Smooth muscle cell (in vitro differentiated cells): ENCODE results near the gene MYH7B. TPM values are rescaled to one million over a fixed set of nuclear protein-coding genes. Genes with fewer than 3 reads are reported as not detected.

ENCODE experiments used
- DNase-seq: peaks from one replicate; lab custom pipeline; 2025; ENCODE audit not compliant: unreplicated experiment; lab: John Stamatoyannopoulos, UW
- H2AFZ ChIP-seq: fragments of 200-600 bp; sonication (generic); 2 replicates; pipeline ENCODE4 v1.6.0; 2016; ENCODE audit warnings: antibody characterized with exemption, low read depth, mild to moderate bottlenecking
- H3F3A ChIP-seq: fragments of 200-600 bp; sonication (generic); 2 replicates; pipeline ENCODE4 v1.6.0; 2017; ENCODE audit warnings: antibody characterized with exemption, low read depth
- H3K27ac ChIP-seq: fragments of 200-600 bp; sonication (generic); 2 replicates; pipeline ENCODE4 v1.5.1; 2016; ENCODE audit warnings: low read depth, mild to moderate bottlenecking
- H3K27me3 ChIP-seq: fragments of 200-600 bp; sonication (generic); 2 replicates; pipeline ENCODE4 v1.6.1; 2016; ENCODE audit warnings: low read depth, mild to moderate bottlenecking
- H3K36me3 ChIP-seq: fragments of 200-600 bp; sonication (generic); 2 replicates; pipeline ENCODE4 v1.5.1; 2016; ENCODE audit warnings: low read depth
- H3K4me1 ChIP-seq: fragments of 200-600 bp; sonication (generic); 2 replicates; pipeline ENCODE4 v1.5.1; 2016; ENCODE audit warnings: low read depth
- H3K4me2 ChIP-seq: fragments of 200-600 bp; sonication (generic); 2 replicates; pipeline ENCODE4 v1.6.0; 2016; ENCODE audit warnings: mild to moderate bottlenecking
- H3K4me3 ChIP-seq: fragments of 200-600 bp; sonication (generic); 2 replicates; pipeline ENCODE4 v1.5.1; 2016; ENCODE audit warnings: mild to moderate bottlenecking
- H3K79me2 ChIP-seq: fragments of 200-600 bp; sonication (generic); 2 replicates; pipeline ENCODE4 v1.6.0; 2016; ENCODE audit warnings: low read depth, mild to moderate bottlenecking
- H3K9ac ChIP-seq: fragments of 200-600 bp; sonication (generic); 2 replicates; pipeline ENCODE4 v1.6.0; 2016; ENCODE audit warnings: low read depth
- H3K9me3 ChIP-seq: fragments of 200-600 bp; sonication (generic); replicated peaks from 2 replicates; pipeline ENCODE4 v1.5.1; 2016; ENCODE audit warnings: low read depth
- H4K20me1 ChIP-seq: fragments of 200-600 bp; sonication (generic); 2 replicates; pipeline ENCODE4 v1.6.0; 2016; ENCODE audit warnings: low read depth
- WGBS: methylation state at CpG from one replicate; pipeline ENCODE4 v1.1.7; 2016; ENCODE audit warnings: low lambda C conversion rate; 5-methylcytosine and 5-hydroxymethylcytosine counted together
- polyA plus RNA-seq: library from polyadenylated mRNA; unstranded; fragments of >200 nt; fragmentation: Nextera tagmentation; extraction: Ambion mirVana; gene quantifications from 2 replicates; pipeline ENCODE4 v1.2.1, GENCODE V29; 2016
- total RNA-seq: library from RNA; depleted of rRNA; stranded (reverse); fragments of >200 nt; gene quantifications from 2 replicates; pipeline ENCODE4 v1.2.3, GENCODE V29; 2014
- TF ChIP-seq, protein P1 (sequence below): fragments of 200-600 bp; sonication (generic); IDR thresholded peaks from 2 replicates; pipeline ENCODE4 v1.5.1; 2017; ENCODE audit warnings: borderline replicate concordance, mild to moderate bottlenecking, antibody characterized with exemption; ENCODE audit not compliant: insufficient read depth, poor library complexity, severe bottlenecking

MYH7B gene
- total and polyA plus RNA-seq, 2 experiments from 2014 or later = 0.67 TPM; not detected in 1

- Histone ChIP-seq H3K4me1 (no peaks in the 10 kb centered on the region), H3K4me3 (no peak overlapping the region), H4K20me1 (no peaks in the 10 kb centered on the region), H3K27ac (no peak overlapping the region), H3K4me2 (no peak overlapping the region), H3K9me3 (no peaks in the 10 kb centered on the region), H3K36me3 (no peaks in the 10 kb centered on the region), H3K9ac (no peak overlapping the region), H3F3A (no peaks in the 10 kb centered on the region), H3K27me3 (no peaks in the 10 kb centered on the region), H3K79me2 (no peaks in the 10 kb centered on the region), H2AFZ (no peak overlapping the region)
- WGBS = 76% methylated on average over 5 of the region's 5 CpGs
- TF ChIP-seq, protein P1, sequence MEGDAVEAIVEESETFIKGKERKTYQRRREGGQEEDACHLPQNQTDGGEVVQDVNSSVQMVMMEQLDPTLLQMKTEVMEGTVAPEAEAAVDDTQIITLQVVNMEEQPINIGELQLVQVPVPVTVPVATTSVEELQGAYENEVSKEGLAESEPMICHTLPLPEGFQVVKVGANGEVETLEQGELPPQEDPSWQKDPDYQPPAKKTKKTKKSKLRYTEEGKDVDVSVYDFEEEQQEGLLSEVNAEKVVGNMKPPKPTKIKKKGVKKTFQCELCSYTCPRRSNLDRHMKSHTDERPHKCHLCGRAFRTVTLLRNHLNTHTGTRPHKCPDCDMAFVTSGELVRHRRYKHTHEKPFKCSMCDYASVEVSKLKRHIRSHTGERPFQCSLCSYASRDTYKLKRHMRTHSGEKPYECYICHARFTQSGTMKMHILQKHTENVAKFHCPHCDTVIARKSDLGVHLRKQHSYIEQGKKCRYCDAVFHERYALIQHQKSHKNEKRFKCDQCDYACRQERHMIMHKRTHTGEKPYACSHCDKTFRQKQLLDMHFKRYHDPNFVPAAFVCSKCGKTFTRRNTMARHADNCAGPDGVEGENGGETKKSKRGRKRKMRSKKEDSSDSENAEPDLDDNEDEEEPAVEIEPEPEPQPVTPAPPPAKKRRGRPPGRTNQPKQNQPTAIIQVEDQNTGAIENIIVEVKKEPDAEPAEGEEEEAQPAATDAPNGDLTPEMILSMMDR = no peak
- no peak for DNase-seq
Observed at GRCh38 chr20:34965051-34965450, 9.4 kb downstream of the MYH7B start.

DNA sequence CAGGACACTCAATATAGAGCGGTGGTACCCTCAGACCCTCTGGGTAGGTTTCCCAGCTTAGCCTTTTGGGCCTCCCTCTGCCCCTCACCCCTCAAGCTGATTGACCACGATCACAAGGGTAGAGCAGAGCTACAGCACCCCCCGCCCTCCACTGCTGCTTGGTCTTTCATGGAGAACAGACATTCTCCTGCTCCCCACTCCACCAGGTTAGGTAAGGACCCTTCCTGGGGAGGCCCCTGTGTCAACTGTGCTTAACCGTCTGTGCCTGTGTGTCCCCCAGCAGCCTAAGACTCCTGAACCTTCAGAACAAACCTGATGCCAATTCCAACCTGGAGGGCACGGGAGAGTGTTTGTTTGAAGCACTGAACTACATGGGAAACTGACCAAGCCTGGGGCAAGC, 11.8 kb downstream of the MYH7B start:
- no peaks in the 10 kb centered on the region for H3F3A ChIP-seq
- H3K79me2 ChIP-seq = no peaks in the 10 kb centered on the region
- H3K36me3 ChIP-seq = no peaks in the 10 kb centered on the region
- H3K4me1 ChIP-seq = no peaks in the 10 kb centered on the region
- DNase-seq = no peak
- no peak overlapping the region for H3K27ac ChIP-seq
- no peaks in the 10 kb centered on the region for H3K27me3 ChIP-seq
- H3K9me3 ChIP-seq = no peaks in the 10 kb centered on the region
- H2AFZ ChIP-seq = no peak overlapping the region
- no peak overlapping the region for H3K9ac ChIP-seq
- no peak overlapping the region for H3K4me3 ChIP-seq
- no peaks in the 10 kb centered on the region for H4K20me1 ChIP-seq
- no peak overlapping the region for H3K4me2 ChIP-seq
- TF ChIP-seq, protein P1 = no peak
- 92% methylated on average over 5 of the region's 5 CpGs for WGBS

- H3K27me3 ChIP-seq = no peaks in the 10 kb centered on the region
- no peaks in the 10 kb centered on the region for H3K4me1 ChIP-seq
- no peak overlapping the region for H2AFZ ChIP-seq
- no peak for DNase-seq
- no peak overlapping the region for H3K9ac ChIP-seq
- H3K36me3 ChIP-seq = no peaks in the 10 kb centered on the region
- H3K4me3 ChIP-seq = no peak overlapping the region
- no peak overlapping the region for H3K27ac ChIP-seq
- H3K4me2 ChIP-seq = no peak overlapping the region
- no peaks in the 10 kb centered on the region for H3K79me2 ChIP-seq
- TF ChIP-seq, protein P1 = no peak
- no peaks in the 10 kb centered on the region for H4K20me1 ChIP-seq
- H3K9me3 ChIP-seq = no peaks in the 10 kb centered on the region
- 84% methylated on average over 7 of the region's 7 CpGs for WGBS
- no peaks in the 10 kb centered on the region for H3F3A ChIP-seq
Observed at GRCh38 chr20:34968042-34968775, 12.5 kb downstream of the MYH7B start.

DNA sequence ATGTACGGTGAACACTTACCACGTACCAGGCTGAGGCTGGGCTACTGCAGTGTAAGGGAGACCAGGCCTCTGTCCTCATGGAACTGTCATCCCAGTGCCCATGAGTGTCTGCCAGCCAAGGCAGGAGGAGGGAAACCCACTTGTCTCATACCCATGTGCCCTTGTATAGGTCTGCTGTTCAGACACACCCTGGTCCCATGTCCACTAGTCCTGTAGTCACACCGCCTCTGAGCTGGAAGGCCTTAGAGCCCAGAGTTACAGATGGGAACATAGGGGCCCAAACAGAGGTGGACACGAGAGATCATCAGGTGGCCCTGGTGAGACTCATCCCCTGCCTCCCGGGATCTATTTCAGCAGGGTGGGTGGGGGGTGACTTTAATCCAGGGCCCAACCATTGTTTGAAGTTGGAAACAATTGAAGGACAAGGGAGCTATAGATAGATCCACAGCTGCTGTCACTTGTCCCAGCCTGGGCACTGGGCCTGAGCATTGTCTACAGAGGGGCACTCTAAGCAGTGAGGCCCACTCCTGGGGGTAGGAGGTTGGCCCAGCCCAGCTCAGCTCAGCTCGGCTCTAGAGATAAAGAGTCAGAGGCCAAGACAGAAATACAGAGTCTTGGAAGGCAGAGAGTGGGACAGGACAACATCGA, 14.6 kb downstream of the MYH7B start:
- Histone ChIP-seq H3K9ac (no peak overlapping the region), H3F3A (no peaks in the 10 kb centered on the region), H3K27ac (no peak overlapping the region), H3K36me3 (no peaks in the 10 kb centered on the region), H3K9me3 (no peaks in the 10 kb centered on the region), H3K4me1 (no peaks in the 10 kb centered on the region), H3K4me2 (no peak overlapping the region), H3K79me2 (no peaks in the 10 kb centered on the region), H2AFZ (no peak overlapping the region), H3K27me3 (no peaks in the 10 kb centered on the region), H4K20me1 (no peaks in the 10 kb centered on the region), H3K4me3 (no peak overlapping the region)
- DNase-seq = no peak
- WGBS = 92% methylated on average over 7 of the region's 7 CpGs
- TF ChIP-seq, protein P1 = no peak
